BJ (cell line): Measurements from ENCODE around the gene SGTA. TPM values are rescaled to one million over a fixed set of nuclear protein-coding genes. Genes with fewer than 3 reads are reported as not detected.

ENCODE experiments used
- CTCF ChIA-PET: fragments of 350-600 bp; formaldehyde crosslinking; extraction: SDS; loops from one replicate; lab custom pipeline; 2021; ENCODE audit warnings: antibody characterized with exemption, inconsistent platforms; lab: Yijun Ruan, JAX
- POLR2A ChIA-PET: fragments of 300-600 bp; sonication (Branson Sonifier 250); formaldehyde crosslinking; extraction: SDS; loops from one replicate; lab custom pipeline; 2021; ENCODE audit warnings: antibody characterized with exemption; lab: Charles Lee
- DNase-seq: peaks from one replicate; pipeline ENCODE4 v3.0.0-alpha.2; 2011; ENCODE audit warnings: low read depth
- H3K27me3 ChIP-seq: 2 replicates; pipeline ENCODE4 v1.6.0; 2011; ENCODE audit warnings: low read length; ENCODE audit not compliant: control insufficient read depth, insufficient read depth
- H3K36me3 ChIP-seq: 2 replicates; pipeline ENCODE4 v1.5.1; 2011; ENCODE audit warnings: low read length; ENCODE audit not compliant: control insufficient read depth, insufficient read depth
- H3K4me3 ChIP-seq: 2 replicates; pipeline ENCODE4 v1.5.1; 2011; ENCODE audit warnings: low read depth, mild to moderate bottlenecking, control low read depth, low read length
- CTCF ChIP-seq: IDR thresholded peaks from 2 replicates; pipeline ENCODE4 v1.5.1; 2011; ENCODE audit warnings: low read depth, mild to moderate bottlenecking, control low read depth, inconsistent platforms, low read length, moderate library complexity; ENCODE audit not compliant: insufficient read depth
- polyA plus RNA-seq: library from polyadenylated mRNA; depleted of rRNA; stranded (reverse); fragments of >200 nt; gene quantifications from 2 replicates; pipeline ENCODE4 v1.2.3, GENCODE V29; 2011

The SGTA gene
- polyA plus RNA-seq, 1 experiment, result 88.2 TPM

DNA sequence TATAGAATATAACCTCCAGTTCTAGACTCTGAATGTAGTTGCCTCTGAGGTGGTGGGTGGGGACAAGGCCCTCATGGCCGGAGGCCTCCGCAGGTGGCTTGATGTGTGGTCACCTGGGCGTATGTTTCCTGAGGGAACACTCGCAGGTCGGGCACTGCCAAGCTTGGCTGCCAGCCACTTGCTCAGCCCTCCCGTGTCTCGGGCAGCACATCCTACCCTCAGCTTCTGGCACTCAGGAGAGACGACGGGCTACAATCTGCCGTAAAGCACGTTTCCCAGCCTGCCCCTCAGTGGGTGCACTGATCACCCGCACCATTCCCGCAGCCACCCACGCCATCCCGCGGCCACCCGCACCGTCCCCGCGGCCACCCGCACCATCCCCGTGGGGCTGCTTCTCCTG lies 17.4 kb upstream of the SGTA start:
- no peak overlapping the region for H3K4me3 ChIP-seq
- peaks cover 22% of the 10 kb centered on the region for H3K36me3 ChIP-seq
- no peak for DNase-seq
- no peaks in the 10 kb centered on the region for H3K27me3 ChIP-seq
- ChIA-PET POLR2A (no interaction called here), CTCF (interaction anchor here (1.4 kb wide), 1 partner anchor 29 kb away, joined by 3 read pairs; no protein-coding TSS in a partner anchor)
- no peak for TF ChIP-seq CTCF

GRCh38 chr19:2799273-2800020 lies 16.4 kb upstream of the SGTA start:
- peaks cover 27% of the 10 kb centered on the region for H3K36me3 ChIP-seq
- H3K4me3 ChIP-seq, result no peak overlapping the region
- ChIA-PET CTCF (no interaction called here), POLR2A (no interaction called here)
- no peaks in the 10 kb centered on the region for H3K27me3 ChIP-seq
- TF ChIP-seq CTCF, result no peak
- no peak for DNase-seq

- Histone ChIP-seq H3K36me3 (peaks cover 28% of the 10 kb centered on the region), H3K27me3 (no peaks in the 10 kb centered on the region), H3K4me3 (no peak overlapping the region)
- no peak for DNase-seq
- TF ChIP-seq CTCF, result no peak
- CTCF ChIA-PET, result no interaction called here
- POLR2A ChIA-PET, result no interaction called here
Measured at GRCh38 chr19:2798733-2799132, 15.7 kb upstream of the SGTA start.

- POLR2A ChIA-PET, result no interaction called here
- TF ChIP-seq CTCF, result no peak
- Histone ChIP-seq H3K4me3 (no peak overlapping the region), H3K27me3 (no peaks in the 10 kb centered on the region), H3K36me3 (peaks cover 27% of the 10 kb centered on the region)
- no peak for DNase-seq
- CTCF ChIA-PET, result no interaction called here
Measured at GRCh38 chr19:2798158-2798685, 15.1 kb upstream of the SGTA start.

- POLR2A ChIA-PET, result no interaction called here
- H3K36me3 ChIP-seq, result peaks cover 26% of the 10 kb centered on the region
- no peaks in the 10 kb centered on the region for H3K27me3 ChIP-seq
- DNase-seq, result no peak
- no peak overlapping the region for H3K4me3 ChIP-seq
- TF ChIP-seq CTCF, result no peak
- CTCF ChIA-PET, result no interaction called here
Measured at GRCh38 chr19:2797280-2797679, 14.2 kb upstream of the SGTA start.
